Lung (tissue), 12 donors: ENCODE data around the gene SFXN2. TPM values are rescaled to one million over a fixed set of nuclear protein-coding genes. Genes with fewer than 3 reads are reported as not detected.
"Not testable (repeated sequence)": the region's sequence is repeated elsewhere in the genome, so short reads cannot be mapped to it uniquely, and the experiment has no call there.

ENCODE experiments used
- ATAC-seq: fragments of 200-7000 bp; cut with Tn5 transposase; one replicate; pipeline ENCODE4 v1.9.1; 2020; ENCODE audit warnings: moderate number of reproducible peaks; ENCODE audit not compliant: insufficient read depth, low FRiP score
- DNase-seq, 3 donors: peaks; one replicate each; pipeline ENCODE4 v3.0.0-alpha.2; 2013 to 2017
- H3K27ac ChIP-seq, 2 donors: one replicate each; pipeline ENCODE4 v1.5.1; 2013; ENCODE audit warnings: mild to moderate bottlenecking in 2 of 2, moderate library complexity in 2 of 2, control low read depth in 1 of 2, inconsistent platforms in 1 of 2, low read depth in 1 of 2, low read length in 1 of 2
- H3K27me3 ChIP-seq, 3 donors: one replicate each; pipeline ENCODE4 v1.5.1; 2013; ENCODE audit warnings: low read length in 2 of 3; ENCODE audit not compliant: control insufficient read depth in 3 of 3, insufficient read depth in 3 of 3
- H3K36me3 ChIP-seq, 4 donors: one replicate each; pipeline ENCODE4 v1.5.1; 2013; ENCODE audit warnings: low read length in 4 of 4, mild to moderate bottlenecking in 1 of 4, moderate library complexity in 1 of 4; ENCODE audit not compliant: control insufficient read depth in 4 of 4, insufficient read depth in 4 of 4
- H3K4me1 ChIP-seq, 5 donors: one replicate each; pipeline ENCODE4 v1.5.1; 2013; ENCODE audit warnings: low read length in 5 of 5, mild to moderate bottlenecking in 2 of 5, moderate library complexity in 1 of 5; ENCODE audit not compliant: control insufficient read depth in 5 of 5, insufficient read depth in 5 of 5
- H3K4me3 ChIP-seq: one replicate; pipeline ENCODE4 v1.5.1; 2013; ENCODE audit warnings: mild to moderate bottlenecking, control low read depth, moderate library complexity
- H3K9ac ChIP-seq, 2 donors: one replicate each; pipeline ENCODE4 v1.5.1; 2013; ENCODE audit warnings: low read length in 2 of 2, control low read depth in 1 of 2; ENCODE audit not compliant: insufficient read depth in 1 of 2
- H3K9me3 ChIP-seq, 4 donors: one replicate each; pipeline ENCODE4 v1.5.1; 2013; ENCODE audit warnings: low read length in 3 of 4, mild to moderate bottlenecking in 1 of 4, moderate library complexity in 1 of 4; ENCODE audit not compliant: control insufficient read depth in 4 of 4, insufficient read depth in 3 of 4
- WGBS, 2 donors: extraction: QIAGEN DNeasy Blood & Tissue Kit; methylation state at CpG; one replicate each; pipeline ENCODE4 v1.1.7; 2013; 5-methylcytosine and 5-hydroxymethylcytosine counted together
- polyA plus RNA-seq, 2 donors: library from polyadenylated mRNA; stranded (reverse); fragments of 200-250 nt; gene quantifications; one replicate each; pipeline ENCODE4 v1.2.1, GENCODE V29; 2013
- total RNA-seq, 2 donors: library from RNA; depleted of rRNA in 1 of 2; stranded (reverse); fragments of >200 nt in 1 of 2; gene quantifications; one replicate each; pipeline ENCODE4 v1.2.1, GENCODE V29; 2014 to 2021
- TF ChIP-seq, protein P1 (sequence below): IDR thresholded peaks from 2 replicates; pipeline ENCODE4 v1.5.1; 2012; ENCODE audit warnings: mild to moderate bottlenecking; ENCODE audit errors: control extremely low read depth, extremely low read depth
- donor health status: control.
- donor health status: control.
- donor health status: Bipolar disorder and iron deficiency.
- donor health status: healthy.
- donor health status: DM: yes; HTN: yes; CAD: no.

The SFXN2 gene
- total and polyA plus RNA-seq, 4 donors = 10.8 to 27.0 (median 14.0) TPM

DNA sequence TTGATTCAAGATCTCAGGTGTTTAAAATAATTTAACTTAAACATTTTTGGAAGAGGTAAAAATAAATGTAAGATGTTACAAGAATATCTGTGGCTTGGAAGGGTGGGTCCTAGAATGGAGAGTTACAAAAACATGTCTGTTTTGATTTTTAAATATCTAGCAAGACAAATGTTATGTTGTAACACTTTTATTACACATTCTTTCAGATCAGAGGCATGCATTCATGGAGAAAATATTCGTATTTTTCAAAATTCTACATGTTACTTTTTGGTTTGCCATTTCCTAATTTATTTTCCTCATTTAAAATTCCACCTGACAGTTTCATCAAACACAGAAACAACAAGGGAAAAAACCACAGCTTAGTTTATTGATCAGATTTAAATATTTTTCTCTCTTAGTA, 39.3 kb downstream of the SFXN2 start:
- H3K4me1 ChIP-seq = peaks cover 0 to 6% (median 0%) of the 10 kb centered on the region in 5 donors

DNA sequence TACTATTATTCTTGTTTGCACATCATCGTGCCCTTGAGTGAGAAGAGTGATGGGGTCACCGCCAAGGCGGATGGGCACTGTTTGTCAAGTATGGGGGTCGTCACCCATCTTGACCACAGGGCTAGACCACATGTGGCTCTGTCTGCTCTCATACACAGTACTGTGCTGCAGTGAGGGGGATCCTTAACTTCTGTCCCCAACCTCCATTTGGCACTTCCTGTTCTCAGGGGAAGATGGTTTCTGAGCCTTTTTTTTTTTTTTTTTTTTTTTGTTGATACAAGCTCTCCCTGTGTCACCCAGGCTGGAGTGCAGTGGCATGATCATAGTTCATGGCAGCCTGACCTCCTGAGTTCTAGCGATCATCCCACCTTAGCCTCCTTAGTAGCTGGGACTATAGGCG, 42.9 kb downstream of the SFXN2 start:
- 92% methylated on average over 6 of the region's 6 CpGs for WGBS, 2 donors
- peaks cover 0 to 3% (median 2%) of the 10 kb centered on the region in 5 donors for H3K4me1 ChIP-seq

More for the DNA sequence above, 39.3 kb downstream of the SFXN2 start:
- Histone ChIP-seq H3K36me3 (peaks cover 0 to 2% (median 0%) of the 10 kb centered on the region in 4 donors), H3K9ac (no peak overlapping the region), H3K27me3 (no peaks in the 10 kb centered on the region), H3K4me3 (no peak overlapping the region), H3K9me3 (no peaks in the 10 kb centered on the region), H3K27ac (no peak overlapping the region)
- no peak for ATAC-seq
- 79 to 91% methylated on average over 1 of the region's 1 CpG for WGBS, 2 donors
- no peak for DNase-seq
- TF ChIP-seq, protein P1, sequence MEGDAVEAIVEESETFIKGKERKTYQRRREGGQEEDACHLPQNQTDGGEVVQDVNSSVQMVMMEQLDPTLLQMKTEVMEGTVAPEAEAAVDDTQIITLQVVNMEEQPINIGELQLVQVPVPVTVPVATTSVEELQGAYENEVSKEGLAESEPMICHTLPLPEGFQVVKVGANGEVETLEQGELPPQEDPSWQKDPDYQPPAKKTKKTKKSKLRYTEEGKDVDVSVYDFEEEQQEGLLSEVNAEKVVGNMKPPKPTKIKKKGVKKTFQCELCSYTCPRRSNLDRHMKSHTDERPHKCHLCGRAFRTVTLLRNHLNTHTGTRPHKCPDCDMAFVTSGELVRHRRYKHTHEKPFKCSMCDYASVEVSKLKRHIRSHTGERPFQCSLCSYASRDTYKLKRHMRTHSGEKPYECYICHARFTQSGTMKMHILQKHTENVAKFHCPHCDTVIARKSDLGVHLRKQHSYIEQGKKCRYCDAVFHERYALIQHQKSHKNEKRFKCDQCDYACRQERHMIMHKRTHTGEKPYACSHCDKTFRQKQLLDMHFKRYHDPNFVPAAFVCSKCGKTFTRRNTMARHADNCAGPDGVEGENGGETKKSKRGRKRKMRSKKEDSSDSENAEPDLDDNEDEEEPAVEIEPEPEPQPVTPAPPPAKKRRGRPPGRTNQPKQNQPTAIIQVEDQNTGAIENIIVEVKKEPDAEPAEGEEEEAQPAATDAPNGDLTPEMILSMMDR = no peak

DNA sequence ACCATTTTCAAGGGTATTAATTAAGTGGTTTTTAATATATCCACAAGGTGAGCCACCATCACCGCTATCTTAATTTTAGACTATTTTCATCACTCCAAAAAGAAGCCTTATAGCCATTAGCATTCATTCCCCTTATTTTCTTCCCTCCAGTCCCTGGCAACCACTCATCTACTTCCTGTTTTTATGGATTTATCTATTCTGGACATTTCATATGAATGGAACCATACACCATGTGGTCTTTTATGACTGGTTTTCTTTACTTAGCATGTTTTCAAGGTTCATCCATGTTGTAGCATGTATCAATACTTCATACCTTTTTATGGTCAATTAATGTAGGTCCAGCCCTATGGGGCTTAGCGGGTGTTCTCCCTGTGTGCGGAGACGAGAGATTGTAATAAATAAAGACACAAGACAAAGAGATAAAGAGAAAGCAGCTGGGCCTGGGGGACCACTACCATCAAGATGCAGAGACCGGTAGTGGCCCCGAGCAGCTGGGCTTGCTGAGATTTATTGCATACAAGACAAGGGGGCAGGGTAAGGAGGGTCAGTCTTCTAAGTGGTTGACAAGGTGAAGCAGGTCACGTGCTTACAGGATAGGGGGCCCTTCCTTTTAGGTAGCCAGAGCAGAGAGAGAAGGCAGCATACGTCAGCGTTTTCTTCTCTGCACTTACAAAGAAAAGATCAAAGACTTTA, 44.0 kb downstream of the SFXN2 start:
- TF ChIP-seq, protein P1 = no peak
- H3K27me3 ChIP-seq = no peaks in the 10 kb centered on the region
- H3K9ac ChIP-seq = no peak overlapping the region
- peak overlapping the region in 1 of 2 donors; percentile 59 for H3K27ac ChIP-seq
- no peak overlapping the region for H3K4me3 ChIP-seq
- H3K4me1 ChIP-seq = peaks cover 0 to 7% (median 0%) of the 10 kb centered on the region in 5 donors
- H3K9me3 ChIP-seq = no peaks in the 10 kb centered on the region
- peaks cover 0 to 2% (median 0%) of the 10 kb centered on the region in 4 donors for H3K36me3 ChIP-seq
- no peak for DNase-seq
- no peak for ATAC-seq
- 67 to 81% methylated on average over 9 of the region's 9 CpGs for WGBS, 2 donors

More for the DNA sequence above, 42.9 kb downstream of the SFXN2 start:
- Histone ChIP-seq H3K27ac (peak overlapping the region in 1 of 2 donors; percentile 27), H3K9me3 (no peaks in the 10 kb centered on the region), H3K4me3 (no peak overlapping the region), H3K36me3 (peaks cover 0 to 2% (median 0%) of the 10 kb centered on the region in 4 donors), H3K27me3 (no peaks in the 10 kb centered on the region), H3K9ac (no peak overlapping the region)
- TF ChIP-seq, protein P1 = no peak
- no peak for DNase-seq
- ATAC-seq = no peak

DNA sequence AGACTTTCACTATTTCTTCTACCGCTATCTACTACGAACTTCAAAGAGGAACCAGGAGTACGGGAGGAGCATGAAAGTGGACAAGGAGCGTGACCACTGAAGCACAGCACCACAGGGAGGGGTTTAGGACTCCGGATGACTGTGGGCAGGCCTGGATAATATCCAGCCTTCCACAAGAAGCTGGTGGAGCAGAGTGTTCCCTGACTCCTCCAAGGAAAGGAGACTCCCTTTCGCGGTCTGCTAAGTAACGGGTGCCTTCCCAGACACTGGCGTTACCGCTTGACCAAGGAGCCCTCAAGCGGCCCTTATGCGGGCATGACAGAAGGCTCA, 44.5 kb downstream of the SFXN2 start:
- 43 to 56% methylated on average over 5 to 7 of the region's 12 CpGs for WGBS, 2 donors
- not testable (repeated sequence) for ATAC-seq, H3K9me3 ChIP-seq, DNase-seq, H3K9ac ChIP-seq, H3K4me1 ChIP-seq, H3K36me3 ChIP-seq, H3K4me3 ChIP-seq, H3K27me3 ChIP-seq
- peak overlapping the region in 1 of 2 donors; percentile 59 for H3K27ac ChIP-seq
